ENCODE measurements around the gene EVC2. TPM values are rescaled to one million over a fixed set of nuclear protein-coding genes. Genes with fewer than 3 reads are reported as not detected.

The EVC2 gene
- total RNA-seq, 1 experiment from 2014 or later = 7.8 TPM

DNA sequence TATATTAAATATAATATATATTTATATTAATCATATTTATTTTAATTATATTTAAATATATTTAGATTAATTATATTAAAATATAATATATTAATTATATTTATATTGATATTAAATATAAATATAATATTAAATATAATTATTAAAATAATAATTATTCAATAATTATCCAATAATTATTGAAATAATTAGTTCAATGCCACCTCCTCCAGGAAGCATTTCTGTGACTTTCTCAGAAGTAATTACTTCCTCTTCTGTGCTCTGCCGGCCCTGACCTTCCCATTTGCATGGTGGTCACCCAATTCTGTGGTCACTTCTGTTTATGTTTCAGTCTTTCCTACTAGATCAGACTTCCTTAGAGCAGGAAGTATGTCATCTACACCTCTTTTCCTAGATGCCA, 45.8 kb downstream of the EVC2 start:
- Histone ChIP-seq H3K18ac (ENCODE audit: insufficient read length, low read depth, low read length) (no peak overlapping the region), H3K4ac (ENCODE audit: low read depth, low read length) (no peak overlapping the region), H3K14ac (ENCODE audit: insufficient read depth, low read length) (no peak overlapping the region), H3K23me2 (ENCODE audit: insufficient read length, low read depth, low read length, poor library complexity, severe bottlenecking) (no peaks in the 10 kb centered on the region), H3K9me3 (ENCODE audit: control insufficient read depth, low read depth, low read length) (peaks cover 3% of the 10 kb centered on the region), H3K27me3 (ENCODE audit: insufficient read depth, low read length) (no peaks in the 10 kb centered on the region), H3K4me2 (ENCODE audit: insufficient read depth, insufficient read length, low read length) (no peak overlapping the region), H2BK120ac (ENCODE audit: low read depth, low read length, poor library complexity, severe bottlenecking) (no peak overlapping the region), H3K27ac (ENCODE audit: insufficient read length, low read depth, low read length) (no peak overlapping the region), H4K20me1 (ENCODE audit: control insufficient read depth, insufficient read depth, insufficient read length) (no peaks in the 10 kb centered on the region), H3K56ac (ENCODE audit: insufficient read length, low read depth, low read length) (no peak overlapping the region), H3K23ac (ENCODE audit: insufficient read length, low read depth, low read length) (no peak overlapping the region), H4K5ac (ENCODE audit: insufficient read length, low read depth, low read length) (no peak overlapping the region), H3K9ac (ENCODE audit: extremely low read depth, insufficient read length, low read length) (no peak overlapping the region), H4K91ac (ENCODE audit: insufficient read length, low read depth, low read length) (no peak overlapping the region), H4K8ac (replicated peaks; ENCODE audit: insufficient read length, low read depth, low read length) (no peak overlapping the region), H3K4me1 (ENCODE audit: insufficient read depth, low read length) (no peaks in the 10 kb centered on the region), H3K79me1 (ENCODE audit: insufficient read depth, low read depth, low read length, poor library complexity, severe bottlenecking) (no peaks in the 10 kb centered on the region), H3K79me2 (ENCODE audit: insufficient read depth, low read length) (no peaks in the 10 kb centered on the region), H2BK12ac (ENCODE audit: insufficient read length, low read depth, low read length) (no peak overlapping the region), H2AK5ac (ENCODE audit: insufficient read length, low read length) (no peak overlapping the region), H2BK5ac (ENCODE audit: insufficient read length, low read length) (no peak overlapping the region), H2BK15ac (ENCODE audit: low read depth, low read length) (no peak overlapping the region), H2AFZ (ENCODE audit: low read length) (no peak overlapping the region), H2BK20ac (ENCODE audit: low read depth, low read length, poor library complexity, severe bottlenecking) (no peak overlapping the region), H3T11ph (ENCODE audit: low read length) (no peak overlapping the region)
- Mint-ChIP-seq H3K36me3 (ENCODE audit: insufficient read depth in 1 of 3, low read depth in 3 of 3) (peaks cover 4 to 33% (median 25%) of the 10 kb centered on the region in 3 experiments), H3K4me1 (no peaks in the 10 kb centered on the region), H3K4me3 (no peak overlapping the region), H3K27ac (no peak overlapping the region; a peak in 1 of 7 replicates), H3K9me3 (peaks cover 2 to 7% of the 10 kb centered on the region in 2 experiments; a peak in 2 of 5 replicates), H3K27me3 (ENCODE audit: low read depth) (no peaks in the 10 kb centered on the region)
- DNase-seq = no peak
- TF ChIP-seq, protein P1, sequence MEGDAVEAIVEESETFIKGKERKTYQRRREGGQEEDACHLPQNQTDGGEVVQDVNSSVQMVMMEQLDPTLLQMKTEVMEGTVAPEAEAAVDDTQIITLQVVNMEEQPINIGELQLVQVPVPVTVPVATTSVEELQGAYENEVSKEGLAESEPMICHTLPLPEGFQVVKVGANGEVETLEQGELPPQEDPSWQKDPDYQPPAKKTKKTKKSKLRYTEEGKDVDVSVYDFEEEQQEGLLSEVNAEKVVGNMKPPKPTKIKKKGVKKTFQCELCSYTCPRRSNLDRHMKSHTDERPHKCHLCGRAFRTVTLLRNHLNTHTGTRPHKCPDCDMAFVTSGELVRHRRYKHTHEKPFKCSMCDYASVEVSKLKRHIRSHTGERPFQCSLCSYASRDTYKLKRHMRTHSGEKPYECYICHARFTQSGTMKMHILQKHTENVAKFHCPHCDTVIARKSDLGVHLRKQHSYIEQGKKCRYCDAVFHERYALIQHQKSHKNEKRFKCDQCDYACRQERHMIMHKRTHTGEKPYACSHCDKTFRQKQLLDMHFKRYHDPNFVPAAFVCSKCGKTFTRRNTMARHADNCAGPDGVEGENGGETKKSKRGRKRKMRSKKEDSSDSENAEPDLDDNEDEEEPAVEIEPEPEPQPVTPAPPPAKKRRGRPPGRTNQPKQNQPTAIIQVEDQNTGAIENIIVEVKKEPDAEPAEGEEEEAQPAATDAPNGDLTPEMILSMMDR (conservative IDR thresholded peaks at IDR 0.05) = no peak
- WGBS (ENCODE audit: extremely low coverage, insufficient read length, low lambda C conversion rate) = no CpG with 5 or more reads among the region's 1 CpG
